Left lung (tissue), 10 donors: Measurements from ENCODE around the gene ARSB. TPM values are rescaled to one million over a fixed set of nuclear protein-coding genes. Genes with fewer than 3 reads are reported as not detected.
"Not testable (repeated sequence)": the region's sequence is repeated elsewhere in the genome, so short reads cannot be mapped to it uniquely, and the experiment has no call there.

ENCODE experiments used
- ATAC-seq: fragments of 200-7000 bp; cut with Tn5 transposase; one replicate; pipeline ENCODE4 v1.9.1; 2020; ENCODE audit warnings: moderate library complexity
- DNase-seq, 4 donors: peaks; one replicate each; pipeline ENCODE4 v3.0.0-alpha.2; 2013 to 2020
- H3K27ac ChIP-seq, 2 donors: fragments of 200-600 bp; sonication (generic) in 1 of 2; one replicate each; pipeline versions ENCODE4 v1.5.0 to v1.8.0; 2020 to 2021
- H3K27me3 ChIP-seq, 2 donors: fragments of 200-600 bp; sonication (generic) in 1 of 2; one replicate each; pipeline versions ENCODE4 v1.5.0 to v1.8.0; 2020 to 2021
- H3K36me3 ChIP-seq, 2 donors: fragments of 200-600 bp; sonication (generic) in 1 of 2; one replicate each; pipeline versions ENCODE4 v1.5.0 to v1.8.0; 2020 to 2021
- H3K4me1 ChIP-seq, 2 donors: fragments of 200-600 bp; one replicate each; pipeline ENCODE4 v1.8.0; 2021
- H3K4me3 ChIP-seq, 2 donors: fragments of 200-600 bp; sonication (generic) in 1 of 2; one replicate each; pipeline versions ENCODE4 v1.5.0 to v1.8.0; 2020 to 2021; ENCODE audit warnings: mild to moderate bottlenecking in 1 of 2
- H3K9me3 ChIP-seq, 2 donors: fragments of 200-600 bp; sonication (generic) in 1 of 2; one replicate each; pipeline versions ENCODE4 v1.5.0 to v1.8.0; 2020 to 2021
- CTCF ChIP-seq, 2 donors: fragments of 200-600 bp; sonication (generic) in 1 of 2; IDR thresholded peaks; one replicate each; pipeline versions ENCODE4 v1.5.0 to v1.8.0; 2021; ENCODE audit warnings: antibody characterized with exemption in 2 of 2
- intact Hi-C, 2 donors: fragments of 100-400 bp; cut with DNase I; formaldehyde crosslinking; loops; one replicate each; pipeline versions ENCODE4 v1.11.2 to v1.14.2; 2022
- polyA plus RNA-seq, 6 donors: library from polyadenylated mRNA; unstranded; fragments of 120-200 nt; gene quantifications; one replicate each; pipeline ENCODE4 v1.2.1, GENCODE V29; 2013; ENCODE audit not compliant: insufficient read length in 6 of 6
- total RNA-seq, 2 donors: library from RNA; stranded (reverse); fragmentation: NEBNext Ultra II Directional; extraction: Animal tissue kit (Norgen Biotek cat#: 25700); gene quantifications; one replicate each; pipeline ENCODE4 v1.2.1, GENCODE V29; 2021
- donor health status: DM: no; HTN: yes; CAD: no.
- donor health status: DM: no; HTN: no; CAD: no.

ARSB gene
- total and polyA plus RNA-seq, 8 donors, result 13.2 to 26.0 (median 16.8) TPM

- Histone ChIP-seq H3K4me1 (no peaks in the 10 kb centered on the region), H3K9me3 (no peaks in the 10 kb centered on the region), H3K27me3 (no peaks in the 10 kb centered on the region), H3K27ac (no peak overlapping the region), H3K4me3 (no peak overlapping the region), H3K36me3 (no peaks in the 10 kb centered on the region)
- intact Hi-C loops, result no loop called here
- no peak for TF ChIP-seq CTCF (IDR thresholded peaks at IDR 0.05)
- DNase-seq (no peak), ATAC-seq (no peak)
Measured at GRCh38 chr5:78766412-78766762, 218.7 kb downstream of the ARSB start.

GRCh38 chr5:78765756-78766411 is 219.2 kb downstream of the ARSB start:
- ATAC-seq (no peak), DNase-seq (no peak)
- no peak overlapping the region for H3K27ac ChIP-seq

GRCh38 chr5:78765116-78765515 is 220.0 kb downstream of the ARSB start:
- H3K36me3 ChIP-seq, result no peaks in the 10 kb centered on the region
- intact Hi-C loops, result no loop called here
- no peak overlapping the region for H3K4me3 ChIP-seq
- no peak for DNase-seq
- no peaks in the 10 kb centered on the region for H3K9me3 ChIP-seq
- no peak for TF ChIP-seq CTCF (IDR thresholded peaks at IDR 0.05)
- no peaks in the 10 kb centered on the region for H3K27me3 ChIP-seq
- H3K27ac ChIP-seq, result no peak overlapping the region
- peaks cover 0 to 7% of the 10 kb centered on the region in 2 donors for H3K4me1 ChIP-seq
- no peak for ATAC-seq

More at GRCh38 chr5:78765756-78766411, 219.2 kb downstream of the ARSB start:
- H3K9me3 ChIP-seq, result no peaks in the 10 kb centered on the region
- no peaks in the 10 kb centered on the region for H3K4me1 ChIP-seq
- TF ChIP-seq CTCF (IDR thresholded peaks at IDR 0.05), result no peak
- H3K4me3 ChIP-seq, result no peak overlapping the region
- intact Hi-C loops, result no loop called here
- H3K36me3 ChIP-seq, result no peaks in the 10 kb centered on the region
- no peaks in the 10 kb centered on the region for H3K27me3 ChIP-seq

DNA sequence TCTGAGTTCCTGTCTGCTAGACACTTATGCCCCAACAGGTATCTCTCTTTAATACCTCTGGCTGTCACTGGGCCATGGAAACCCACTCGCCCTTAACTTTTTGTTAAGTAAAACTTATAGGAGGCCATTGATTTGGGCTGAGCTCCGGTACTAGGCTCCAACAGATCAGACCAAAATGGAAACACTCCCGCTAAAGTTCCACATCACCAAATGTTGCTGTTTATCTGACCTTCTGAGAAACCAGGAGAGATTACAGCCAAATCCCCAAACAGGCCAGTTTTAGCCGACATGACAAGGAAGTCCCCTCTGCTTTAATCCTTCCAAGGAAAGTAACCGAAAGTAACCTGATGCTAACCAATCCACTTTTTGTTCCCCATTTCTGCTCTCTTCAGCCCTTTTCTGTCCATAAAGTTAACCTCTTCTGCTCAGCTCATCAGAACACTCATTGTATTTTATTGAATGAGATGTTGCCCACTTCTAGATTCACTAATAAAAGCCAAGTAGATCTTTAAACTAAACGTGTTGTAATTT is 221.4 kb downstream of the ARSB start:
- H3K27me3 ChIP-seq, result no peaks in the 10 kb centered on the region
- no peak for DNase-seq
- H3K36me3 ChIP-seq, result no peaks in the 10 kb centered on the region
- intact Hi-C loops, result no loop called here
- ATAC-seq, result no peak
- H3K9me3 ChIP-seq, result no peaks in the 10 kb centered on the region
- H3K4me3 ChIP-seq, result no peak overlapping the region
- no peak for TF ChIP-seq CTCF (IDR thresholded peaks at IDR 0.05)
- H3K4me1 ChIP-seq, result peaks cover 0 to 12% of the 10 kb centered on the region in 2 donors
- no peak overlapping the region for H3K27ac ChIP-seq

GRCh38 chr5:78762743-78763142 is 222.4 kb downstream of the ARSB start:
- H3K4me1 ChIP-seq, result peaks cover 0 to 12% of the 10 kb centered on the region in 2 donors
- H3K27me3 ChIP-seq, H3K4me3 ChIP-seq, H3K27ac ChIP-seq, DNase-seq, H3K9me3 ChIP-seq, intact Hi-C loops, ATAC-seq, H3K36me3 ChIP-seq: not testable (repeated sequence)

GRCh38 chr5:78761840-78762239 is 223.3 kb downstream of the ARSB start:
- peaks cover 0 to 12% of the 10 kb centered on the region in 2 donors for H3K4me1 ChIP-seq
- no peak for DNase-seq
- intact Hi-C loops, result no loop called here
- no peaks in the 10 kb centered on the region for H3K9me3 ChIP-seq
- no peaks in the 10 kb centered on the region for H3K36me3 ChIP-seq
- H3K27me3 ChIP-seq, result no peaks in the 10 kb centered on the region
- no peak overlapping the region for H3K4me3 ChIP-seq
- TF ChIP-seq CTCF (IDR thresholded peaks at IDR 0.05), result no peak
- no peak for ATAC-seq
- no peak overlapping the region for H3K27ac ChIP-seq
